ENCODE data around the gene NINL. TPM values are rescaled to one million over a fixed set of nuclear protein-coding genes. Genes with fewer than 3 reads are reported as not detected.

NINL gene
- total RNA-seq, 4 donors from 2014 or later, result 2.5 to 11.6 (median 4.7) TPM

DNA sequence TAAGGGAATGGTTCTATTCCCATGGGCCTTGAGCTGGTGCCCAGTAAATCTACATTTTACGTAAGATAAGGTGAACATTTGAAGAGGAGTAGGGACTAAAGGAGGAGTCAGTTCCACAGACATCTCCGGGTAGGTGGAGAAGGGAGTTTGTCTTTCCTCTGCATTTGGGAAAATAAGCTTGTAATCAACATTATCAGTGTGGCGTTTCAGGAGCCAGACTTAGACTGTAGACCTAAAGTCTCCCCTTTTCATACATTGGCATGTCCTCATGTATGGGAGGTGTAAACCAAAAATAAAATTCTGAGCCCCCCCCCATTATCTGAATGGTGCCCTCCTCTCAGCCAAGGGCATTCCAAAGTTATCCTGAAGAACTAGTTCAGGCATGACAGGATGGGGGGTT is 40.2 kb downstream of the NINL start:
- TF ChIP-seq, protein P1, sequence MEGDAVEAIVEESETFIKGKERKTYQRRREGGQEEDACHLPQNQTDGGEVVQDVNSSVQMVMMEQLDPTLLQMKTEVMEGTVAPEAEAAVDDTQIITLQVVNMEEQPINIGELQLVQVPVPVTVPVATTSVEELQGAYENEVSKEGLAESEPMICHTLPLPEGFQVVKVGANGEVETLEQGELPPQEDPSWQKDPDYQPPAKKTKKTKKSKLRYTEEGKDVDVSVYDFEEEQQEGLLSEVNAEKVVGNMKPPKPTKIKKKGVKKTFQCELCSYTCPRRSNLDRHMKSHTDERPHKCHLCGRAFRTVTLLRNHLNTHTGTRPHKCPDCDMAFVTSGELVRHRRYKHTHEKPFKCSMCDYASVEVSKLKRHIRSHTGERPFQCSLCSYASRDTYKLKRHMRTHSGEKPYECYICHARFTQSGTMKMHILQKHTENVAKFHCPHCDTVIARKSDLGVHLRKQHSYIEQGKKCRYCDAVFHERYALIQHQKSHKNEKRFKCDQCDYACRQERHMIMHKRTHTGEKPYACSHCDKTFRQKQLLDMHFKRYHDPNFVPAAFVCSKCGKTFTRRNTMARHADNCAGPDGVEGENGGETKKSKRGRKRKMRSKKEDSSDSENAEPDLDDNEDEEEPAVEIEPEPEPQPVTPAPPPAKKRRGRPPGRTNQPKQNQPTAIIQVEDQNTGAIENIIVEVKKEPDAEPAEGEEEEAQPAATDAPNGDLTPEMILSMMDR (IDR thresholded peaks at IDR 0.05), result no peak
- no peak for TF ChIP-seq POLR2A (IDR thresholded peaks at IDR 0.05)
- H3K9me3 ChIP-seq, result no peaks in the 10 kb centered on the region
- H3K4me3 ChIP-seq, result no peak overlapping the region
- intact Hi-C loops (cut with DNase I), result no loop called here
- 96 to 98% methylated on average over 3 of the region's 3 CpGs for WGBS, 2 donors
- no peaks in the 10 kb centered on the region for H3K36me3 ChIP-seq
- H3K27ac ChIP-seq, result peak overlapping the region in 1 of 4 donors; percentile 36
- peaks cover 9 to 85% (median 17%) of the 10 kb centered on the region in 3 donors for H3K4me1 ChIP-seq
- DNase-seq, result no peak
- no peaks in the 10 kb centered on the region for H3K27me3 ChIP-seq

DNA sequence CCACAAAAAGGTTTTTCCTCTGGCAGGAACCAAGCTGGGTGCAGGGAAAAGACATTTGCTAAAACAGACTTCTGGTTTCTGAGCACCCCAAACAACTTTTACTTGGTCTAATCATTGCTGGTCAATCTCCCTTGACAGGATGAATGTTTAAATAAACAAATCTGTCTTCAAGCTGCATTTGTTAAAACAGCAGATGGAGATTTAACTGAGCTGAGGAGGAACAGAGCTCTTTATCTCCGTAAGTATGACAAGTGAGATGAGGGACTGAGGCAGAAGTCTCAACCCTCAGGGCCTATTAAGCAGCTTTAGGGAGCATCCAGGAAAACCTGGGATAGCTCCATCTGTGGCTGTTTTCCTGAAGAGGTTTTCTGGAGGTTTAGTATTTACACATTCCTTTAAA is 40.6 kb downstream of the NINL start:
- no peaks in the 10 kb centered on the region for H3K9me3 ChIP-seq
- peak overlapping the region in 1 of 4 donors; percentile 36 for H3K27ac ChIP-seq
- 71 to 85% methylated on average over 1 of the region's 1 CpG for WGBS, 2 donors
- no peak for DNase-seq
- H3K27me3 ChIP-seq, result no peaks in the 10 kb centered on the region
- intact Hi-C loops (cut with DNase I), result no loop called here
- H3K36me3 ChIP-seq, result no peaks in the 10 kb centered on the region
- peaks cover 9 to 85% (median 21%) of the 10 kb centered on the region in 3 donors for H3K4me1 ChIP-seq
- H3K4me3 ChIP-seq, result no peak overlapping the region
- TF ChIP-seq, protein P1 (IDR thresholded peaks at IDR 0.05), result no peak
- TF ChIP-seq POLR2A (IDR thresholded peaks at IDR 0.05), result no peak

DNA sequence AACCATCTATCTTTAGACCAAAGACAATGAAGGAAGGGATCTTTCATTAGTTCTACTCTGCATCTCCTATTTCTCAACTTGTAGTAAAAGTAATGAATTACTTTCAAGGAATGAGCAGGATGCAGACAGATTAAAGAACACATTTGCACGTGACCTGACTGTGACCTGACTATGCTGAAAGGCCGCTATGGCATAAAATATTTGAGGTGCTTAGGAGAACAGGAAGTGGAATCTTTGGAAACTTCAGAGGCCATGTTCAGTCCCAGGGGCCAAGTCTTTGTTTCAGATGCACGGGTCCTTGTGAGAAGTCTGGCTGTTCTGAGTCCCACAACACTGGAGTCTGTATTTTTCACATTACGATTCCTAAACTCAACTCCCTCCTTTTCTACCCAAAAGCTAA is 41.0 kb downstream of the NINL start:
- WGBS, 2 donors, result 64 to 85% methylated on average over 4 of the region's 4 CpGs
- no peak for DNase-seq
- H3K9me3 ChIP-seq, result no peaks in the 10 kb centered on the region
- no peak for TF ChIP-seq POLR2A (IDR thresholded peaks at IDR 0.05)
- intact Hi-C loops (cut with DNase I), result no loop called here
- H3K4me1 ChIP-seq, result peaks cover 7 to 85% (median 21%) of the 10 kb centered on the region in 3 donors
- no peak overlapping the region for H3K27ac ChIP-seq
- H3K27me3 ChIP-seq, result no peaks in the 10 kb centered on the region
- no peaks in the 10 kb centered on the region for H3K36me3 ChIP-seq
- no peak overlapping the region for H3K4me3 ChIP-seq

DNA sequence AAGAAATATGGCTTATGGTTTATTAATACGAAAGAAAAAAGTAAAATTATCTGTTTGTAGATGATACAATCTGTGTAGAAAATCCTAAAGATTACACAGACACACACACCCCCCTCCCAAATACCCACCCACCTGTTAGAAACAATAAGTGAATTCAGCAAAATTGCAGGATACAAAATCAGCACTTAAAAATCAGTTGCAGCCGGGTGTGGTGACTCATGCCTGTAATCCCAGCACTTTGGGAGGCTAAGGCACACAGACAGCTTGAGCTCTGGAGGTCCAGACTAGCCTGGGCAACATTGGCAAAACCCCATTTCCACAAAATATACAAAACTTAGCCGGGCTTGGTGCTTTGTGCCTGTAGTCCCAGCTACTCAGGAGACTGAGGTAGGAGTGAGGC is 42.3 kb downstream of the NINL start:
- H3K27ac ChIP-seq, result peak overlapping the region in 1 of 4 donors; percentile 11
- H3K9me3 ChIP-seq, result no peaks in the 10 kb centered on the region
- 46 to 56% methylated on average over 3 of the region's 3 CpGs for WGBS, 2 donors
- H3K27me3 ChIP-seq, result no peaks in the 10 kb centered on the region
- no peaks in the 10 kb centered on the region for H3K36me3 ChIP-seq
- no peak for DNase-seq
- no peak for TF ChIP-seq POLR2A (IDR thresholded peaks at IDR 0.05)
- TF ChIP-seq, protein P1 (IDR thresholded peaks at IDR 0.05), result no peak
- intact Hi-C loops (cut with DNase I), result no loop called here
- no peak overlapping the region for H3K4me3 ChIP-seq
- peaks cover 5 to 85% (median 24%) of the 10 kb centered on the region in 3 donors for H3K4me1 ChIP-seq

DNA sequence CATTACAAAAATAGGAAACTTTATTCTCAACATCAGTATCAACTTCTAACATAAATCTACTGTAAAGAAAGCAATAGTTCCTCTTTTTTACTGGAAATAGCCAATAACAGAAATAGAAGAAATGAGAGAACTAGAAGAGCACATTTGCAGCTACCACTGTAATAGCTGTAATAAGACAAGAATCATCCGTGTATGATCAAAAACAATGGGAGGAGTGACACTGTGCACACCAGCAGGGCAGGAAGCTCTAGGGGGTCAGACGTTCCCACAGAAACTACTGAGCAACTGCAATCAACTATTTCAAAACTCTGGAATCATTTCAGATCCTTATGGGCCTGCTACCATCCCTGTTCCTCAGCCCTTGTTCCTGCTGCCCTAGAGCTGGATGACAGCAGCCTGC is 43.7 kb downstream of the NINL start:
- Histone ChIP-seq H3K27ac (peak overlapping the region in 2 of 4 donors; percentile 16 to 17), H3K27me3 (no peaks in the 10 kb centered on the region), H3K9me3 (no peaks in the 10 kb centered on the region), H3K36me3 (no peaks in the 10 kb centered on the region), H3K4me1 (peaks cover 3 to 74% (median 24%) of the 10 kb centered on the region in 3 donors), H3K4me3 (no peak overlapping the region)
- DNase-seq, result no peak
- 18 to 44% methylated on average over 2 of the region's 2 CpGs for WGBS, 2 donors
- TF ChIP-seq POLR2A (IDR thresholded peaks at IDR 0.05), result no peak
- TF ChIP-seq, protein P1 (IDR thresholded peaks at IDR 0.05), result no peak
- intact Hi-C loops (cut with DNase I), result no loop called here
